ENCODE results near the gene LSAMP.
A peak's percentile ranks its signal among the peaks of the same experiment; 100 is the strongest.
"Not testable (repeated sequence)": the region's sequence is repeated elsewhere in the genome, so short reads cannot be mapped to it uniquely, and the experiment has no call there.

LSAMP gene

GRCh38 chr3:115783938-115784738 lies 661.1 kb downstream of the LSAMP start:
- TF ChIP-seq CTCF (IDR thresholded peaks at IDR 0.05; ENCODE audit: control insufficient read depth, insufficient read depth, low read depth, low read length, missing control alignments) = peak; percentile 80
- peak; percentile 66 for DNase-seq (ENCODE audit: low read depth)
- H3K4me3 ChIP-seq (ENCODE audit: control insufficient read depth, low read depth, low read length) = peak overlapping the region; percentile 56

- not testable (repeated sequence) for DNase-seq (ENCODE audit: low read depth)
- H3K4me3 ChIP-seq (ENCODE audit: control insufficient read depth, low read depth, low read length) = peak overlapping the region; percentile 56
These were observed 661.9 kb downstream of the LSAMP start for GRCh38 chr3:115783426-115783825.

- DNase-seq (ENCODE audit: low read depth) = no peak
- TF ChIP-seq CTCF (IDR thresholded peaks at IDR 0.05; ENCODE audit: control insufficient read depth, insufficient read depth, low read depth, low read length, missing control alignments) = no peak
These were observed 666.3 kb downstream of the LSAMP start for GRCh38 chr3:115779011-115779410.

GRCh38 chr3:115772951-115773350 lies 672.3 kb downstream of the LSAMP start:
- no peak for DNase-seq (ENCODE audit: low read depth)
- no peak overlapping the region for H3K4me3 ChIP-seq (ENCODE audit: control insufficient read depth, low read depth, low read length)
- TF ChIP-seq CTCF (IDR thresholded peaks at IDR 0.05; ENCODE audit: control insufficient read depth, insufficient read depth, low read depth, low read length, missing control alignments) = no peak

More at GRCh38 chr3:115779011-115779410, 666.3 kb downstream of the LSAMP start:
- no peak overlapping the region for H3K4me3 ChIP-seq (ENCODE audit: control insufficient read depth, low read depth, low read length)

GRCh38 chr3:115768661-115769060 lies 676.6 kb downstream of the LSAMP start:
- TF ChIP-seq CTCF (IDR thresholded peaks at IDR 0.05; ENCODE audit: control insufficient read depth, insufficient read depth, low read depth, low read length, missing control alignments) = no peak
- H3K4me3 ChIP-seq (ENCODE audit: control insufficient read depth, low read depth, low read length) = no peak overlapping the region
- DNase-seq (ENCODE audit: low read depth) = no peak

- no peak for TF ChIP-seq CTCF (IDR thresholded peaks at IDR 0.05; ENCODE audit: control insufficient read depth, insufficient read depth, low read depth, low read length, missing control alignments)
- no peak overlapping the region for H3K4me3 ChIP-seq (ENCODE audit: control insufficient read depth, low read depth, low read length)
- DNase-seq (ENCODE audit: low read depth) = no peak
These were observed 678.5 kb downstream of the LSAMP start for GRCh38 chr3:115766587-115767482.

- no peak for TF ChIP-seq CTCF (IDR thresholded peaks at IDR 0.05; ENCODE audit: control insufficient read depth, insufficient read depth, low read depth, low read length, missing control alignments)
- DNase-seq (ENCODE audit: low read depth) = no peak
- no peak overlapping the region for H3K4me3 ChIP-seq (ENCODE audit: control insufficient read depth, low read depth, low read length)
These were observed 683.4 kb downstream of the LSAMP start for GRCh38 chr3:115761927-115762305.
